OCI-LY1 (cell line): ENCODE results near the gene EIPR1.
"Not testable (repeated sequence)": the region's sequence is repeated elsewhere in the genome, so short reads cannot be mapped to it uniquely, and the experiment has no call there.

Experiments used
- H2AFZ ChIP-seq: fragments of 200-600 bp; sonication (generic), shearing (Covaris generic); 2 replicates; pipeline ENCODE4 v1.6.0; 2014; ENCODE audit warnings: antibody characterized with exemption, mild to moderate bottlenecking, low read length
- H3F3A ChIP-seq: fragments of 200-600 bp; sonication (generic), shearing (Covaris generic); 2 replicates; pipeline ENCODE4 v1.6.0; 2014; ENCODE audit warnings: mild to moderate bottlenecking, antibody characterized with exemption, low read length, moderate library complexity; ENCODE audit not compliant: insufficient read depth
- H3K27ac ChIP-seq: fragments of 200-600 bp; sonication (generic); 2 replicates; pipeline ENCODE4 v1.5.1; 2014; ENCODE audit warnings: low read length, mixed run types, mild to moderate bottlenecking, low read depth; ENCODE audit not compliant: poor library complexity, severe bottlenecking
- H3K27me3 ChIP-seq: fragments of 200-600 bp; sonication (generic); 2 replicates; pipeline ENCODE4 v1.6.0; 2014; ENCODE audit warnings: antibody characterized with exemption, mild to moderate bottlenecking, low read length, moderate library complexity; ENCODE audit not compliant: insufficient read depth
- H3K36me3 ChIP-seq: fragments of 200-600 bp; sonication (generic); 2 replicates; pipeline ENCODE4 v1.6.1; 2014; ENCODE audit warnings: mild to moderate bottlenecking, antibody characterized with exemption, low read length, moderate library complexity, mixed read lengths; ENCODE audit not compliant: insufficient read depth
- H3K4me1 ChIP-seq: fragments of 200-600 bp; sonication (generic); 2 replicates; pipeline ENCODE4 v1.5.1; 2014; ENCODE audit warnings: mild to moderate bottlenecking, low read length, moderate library complexity; ENCODE audit not compliant: insufficient read depth, severe bottlenecking
- H3K4me2 ChIP-seq: fragments of 200-600 bp; sonication (generic), shearing (Covaris generic); 2 replicates; pipeline ENCODE4 v1.6.1; 2014; ENCODE audit warnings: low read length
- H3K4me3 ChIP-seq: fragments of 200-600 bp; sonication (generic); 2 replicates; pipeline ENCODE4 v1.5.1; 2014; ENCODE audit warnings: low read length, low read depth, mild to moderate bottlenecking, mixed read lengths; ENCODE audit not compliant: poor library complexity, severe bottlenecking
- H3K79me2 ChIP-seq: fragments of 200-600 bp; shearing (Covaris generic); 2 replicates; pipeline ENCODE4 v1.6.1; 2016; ENCODE audit warnings: mixed run types, low read length, mixed read lengths; ENCODE audit not compliant: insufficient read depth
- H3K9ac ChIP-seq: fragments of 200-600 bp; sonication (generic), shearing (Covaris generic); 2 replicates; pipeline ENCODE4 v1.6.1; 2014; ENCODE audit warnings: mild to moderate bottlenecking, low read length, mixed read lengths
- H3K9me2 ChIP-seq: fragments of 200-600 bp; sonication (generic), shearing (Covaris generic); 2 replicates; pipeline ENCODE4 v1.6.1; 2014; ENCODE audit warnings: low read depth, mild to moderate bottlenecking, low read length, mixed read lengths
- H3K9me3 ChIP-seq: fragments of 200-600 bp; shearing (Covaris generic); 2 replicates; pipeline ENCODE4 v1.6.1; 2014; ENCODE audit warnings: low read length, mixed read lengths
- H4K20me1 ChIP-seq: fragments of 200-600 bp; sonication (generic), shearing (Covaris generic); 2 replicates; pipeline ENCODE4 v1.6.0; 2016; ENCODE audit warnings: mild to moderate bottlenecking, low read length; ENCODE audit not compliant: insufficient read depth
- CTCF ChIP-seq: fragments of 200-600 bp; sonication (generic), shearing (Covaris generic); IDR thresholded peaks from 2 replicates; pipeline ENCODE4 v1.5.1; 2017; ENCODE audit warnings: mild to moderate bottlenecking, antibody characterized with exemption, low read length, moderate library complexity, mixed read lengths
- EZH2 ChIP-seq: fragments of 200-600 bp; sonication (generic), shearing (Covaris generic); IDR thresholded peaks from 2 replicates; pipeline ENCODE4 v1.8.0; 2017; ENCODE audit warnings: borderline replicate concordance, mixed run types, mild to moderate bottlenecking, antibody characterized with exemption, low read length, moderate library complexity, mixed read lengths

EIPR1 gene

DNA sequence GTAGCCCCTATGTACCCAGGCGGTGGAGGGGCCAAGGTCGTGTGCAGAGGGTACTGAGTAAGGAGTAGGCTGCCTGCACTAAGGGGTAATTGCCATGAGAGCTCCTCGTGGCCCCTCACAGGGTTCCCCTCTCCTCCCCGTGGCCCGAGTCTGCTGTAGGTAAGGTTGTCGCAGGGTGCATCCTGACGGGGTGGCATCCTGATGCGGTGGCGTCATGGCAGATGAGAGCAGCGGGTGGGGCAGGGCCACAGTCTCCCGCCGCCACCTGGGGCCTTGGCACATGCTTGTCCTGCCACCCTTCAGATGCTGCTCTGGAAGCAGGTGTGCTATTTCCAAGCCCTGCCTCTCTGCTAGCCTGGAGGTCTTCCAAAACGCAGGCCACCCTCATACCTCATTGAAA lies 89.7 kb downstream of the EIPR1 start:
- Histone ChIP-seq H3K27me3 (no peaks in the 10 kb centered on the region), H3K4me2 (no peak overlapping the region), H4K20me1 (no peaks in the 10 kb centered on the region), H3F3A (no peaks in the 10 kb centered on the region), H3K27ac (no peak overlapping the region), H3K36me3 (no peaks in the 10 kb centered on the region; the same call in 1 of the 2 replicates), H2AFZ (no peak overlapping the region), H3K4me3 (no peak overlapping the region), H3K9ac (no peak overlapping the region), H3K4me1 (no peaks in the 10 kb centered on the region), H3K79me2 (no peaks in the 10 kb centered on the region), H3K9me2 (no peaks in the 10 kb centered on the region), H3K9me3 (no peaks in the 10 kb centered on the region)
- no peak for TF ChIP-seq EZH2
- no peak for TF ChIP-seq CTCF

DNA sequence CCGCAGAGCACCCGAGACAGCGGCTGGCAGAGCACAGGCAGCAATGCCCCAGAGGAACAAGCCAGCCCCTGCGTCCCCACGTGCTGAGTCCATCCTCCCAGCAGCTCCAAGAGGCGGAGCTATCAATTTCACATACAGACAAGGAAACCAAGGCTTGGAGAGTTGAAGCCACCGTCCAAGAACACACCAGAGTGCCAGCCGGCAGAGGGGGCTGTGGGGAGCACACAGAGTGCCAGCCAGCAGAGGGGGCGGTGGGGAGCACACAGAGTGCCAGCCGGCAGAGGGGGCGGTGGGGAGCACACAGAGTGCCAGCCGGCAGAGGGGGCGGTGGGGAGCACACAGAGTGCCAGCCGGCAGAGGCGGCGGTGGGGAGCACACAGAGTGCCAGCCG lies 91.0 kb downstream of the EIPR1 start:
- H3K9me3 ChIP-seq, H3K4me3 ChIP-seq, H3K4me1 ChIP-seq, H3K4me2 ChIP-seq, H2AFZ ChIP-seq, H4K20me1 ChIP-seq, H3F3A ChIP-seq, H3K79me2 ChIP-seq, H3K9me2 ChIP-seq, H3K9ac ChIP-seq, H3K27ac ChIP-seq, H3K36me3 ChIP-seq, H3K27me3 ChIP-seq: not testable (repeated sequence)

- peaks cover under 1% of the 10 kb centered on the region for H3K36me3 ChIP-seq
- H4K20me1 ChIP-seq, result no peaks in the 10 kb centered on the region
- no peaks in the 10 kb centered on the region for H3K9me3 ChIP-seq
- H3K9ac ChIP-seq, result no peak overlapping the region
- no peaks in the 10 kb centered on the region for H3K9me2 ChIP-seq
- H3K27me3 ChIP-seq, result no peaks in the 10 kb centered on the region
- H3K4me1 ChIP-seq, result no peaks in the 10 kb centered on the region
- H3K4me3 ChIP-seq, result no peak overlapping the region
- no peak overlapping the region for H2AFZ ChIP-seq
- H3F3A ChIP-seq, result no peaks in the 10 kb centered on the region
- H3K4me2 ChIP-seq, result no peak overlapping the region
- no peak for TF ChIP-seq EZH2
- no peak for TF ChIP-seq CTCF
- no peaks in the 10 kb centered on the region for H3K79me2 ChIP-seq
- no peak overlapping the region for H3K27ac ChIP-seq
Observed at GRCh38 chr2:3285901-3286645, 91.5 kb downstream of the EIPR1 start.
